IgD-negative memory B cell (primary cell): Measurements from ENCODE around the gene TRIM75. TPM values are rescaled to one million over a fixed set of nuclear protein-coding genes. Genes with fewer than 3 reads are reported as not detected.
A peak's percentile ranks its signal among the peaks of the same experiment; 100 is the strongest.

Source experiments
- H3K27ac Mint-ChIP-seq, 3 donors: one replicate each; pipeline ENCODE4 v1.8.0; 2020 to 2022; ENCODE audit warnings: mild to moderate bottlenecking in 3 of 3, mixed read lengths in 3 of 3, moderate library complexity in 1 of 3
- H3K27me3 Mint-ChIP-seq: one replicate; pipeline ENCODE4 v1.8.0; 2021; ENCODE audit warnings: mixed read lengths
- H3K36me3 Mint-ChIP-seq: one replicate; pipeline ENCODE4 v1.8.0; 2020; ENCODE audit warnings: mild to moderate bottlenecking, mixed read lengths
- H3K4me1 Mint-ChIP-seq, 3 donors: one replicate each; pipeline ENCODE4 v1.8.0; 2020 to 2022; ENCODE audit warnings: mixed read lengths in 3 of 3, mild to moderate bottlenecking in 1 of 3
- H3K4me3 Mint-ChIP-seq, 4 donors: one replicate each; pipeline ENCODE4 v1.8.0; 2020 to 2022; ENCODE audit warnings: mild to moderate bottlenecking in 4 of 4, mixed read lengths in 4 of 4, moderate library complexity in 3 of 4
- H3K9me3 Mint-ChIP-seq, 3 donors: one replicate each; pipeline ENCODE4 v1.8.0; 2020 to 2021; ENCODE audit warnings: mixed read lengths in 3 of 3, mild to moderate bottlenecking in 1 of 3
- polyA plus RNA-seq: library from polyadenylated mRNA; unstranded; fragments of 300-500 nt; fragmentation: Illumina TruSeq; gene quantifications from one replicate; pipeline ENCODE4 v1.2.3, GENCODE V29; 2021

Gene TRIM75
- polyA plus RNA-seq, 1 donor from 2014 or later: not detected

GRCh38 chr4:165106518-165106917 lies 52.9 kb downstream of the TRIM75 start:
- no peaks in the 10 kb centered on the region for H3K27me3 Mint-ChIP-seq
- H3K4me1 Mint-ChIP-seq: peaks cover 6 to 12% (median 9%) of the 10 kb centered on the region in 3 donors
- peak overlapping the region in 1 of 4 donors; percentile 29 for H3K4me3 Mint-ChIP-seq
- H3K9me3 Mint-ChIP-seq: no peaks in the 10 kb centered on the region
- no peaks in the 10 kb centered on the region for H3K36me3 Mint-ChIP-seq
- H3K27ac Mint-ChIP-seq: no peak overlapping the region

Other genes starting within 250 kb of the TRIM75 start
- not detected for gene APELA, start 176.7 kb upstream of the TRIM75 start, polyA plus RNA-seq
- gene TRIM61, start 76.2 kb upstream of the TRIM75 start, polyA plus RNA-seq: 1.9 TPM
- gene TRIM60, start 21.9 kb upstream of the TRIM75 start, polyA plus RNA-seq: not detected
- gene TMEM192, start 59.0 kb downstream of the TRIM75 start, polyA plus RNA-seq: 25.1 TPM
- gene KLHL2, start 153.7 kb downstream of the TRIM75 start, polyA plus RNA-seq: 4.0 TPM